HepG2 (cell line): Measurements from ENCODE around the gene SUPT6H.
A peak's percentile ranks its signal among the peaks of the same experiment; 100 is the strongest.

Source experiments
- MTF1 ChIP-seq: sonication (generic); formaldehyde crosslinking; IDR thresholded peaks from 2 replicates; pipeline ENCODE4 v1.5.0; 2020; ENCODE audit warnings: missing genetic modification reagents
- TF ChIP-seq, protein P1 (sequence below): sonication (generic); formaldehyde crosslinking; IDR thresholded peaks from 2 replicates; pipeline ENCODE4 v1.5.1; 2020; ENCODE audit warnings: mild to moderate bottlenecking, missing genetic modification reagents, moderate library complexity

DNA sequence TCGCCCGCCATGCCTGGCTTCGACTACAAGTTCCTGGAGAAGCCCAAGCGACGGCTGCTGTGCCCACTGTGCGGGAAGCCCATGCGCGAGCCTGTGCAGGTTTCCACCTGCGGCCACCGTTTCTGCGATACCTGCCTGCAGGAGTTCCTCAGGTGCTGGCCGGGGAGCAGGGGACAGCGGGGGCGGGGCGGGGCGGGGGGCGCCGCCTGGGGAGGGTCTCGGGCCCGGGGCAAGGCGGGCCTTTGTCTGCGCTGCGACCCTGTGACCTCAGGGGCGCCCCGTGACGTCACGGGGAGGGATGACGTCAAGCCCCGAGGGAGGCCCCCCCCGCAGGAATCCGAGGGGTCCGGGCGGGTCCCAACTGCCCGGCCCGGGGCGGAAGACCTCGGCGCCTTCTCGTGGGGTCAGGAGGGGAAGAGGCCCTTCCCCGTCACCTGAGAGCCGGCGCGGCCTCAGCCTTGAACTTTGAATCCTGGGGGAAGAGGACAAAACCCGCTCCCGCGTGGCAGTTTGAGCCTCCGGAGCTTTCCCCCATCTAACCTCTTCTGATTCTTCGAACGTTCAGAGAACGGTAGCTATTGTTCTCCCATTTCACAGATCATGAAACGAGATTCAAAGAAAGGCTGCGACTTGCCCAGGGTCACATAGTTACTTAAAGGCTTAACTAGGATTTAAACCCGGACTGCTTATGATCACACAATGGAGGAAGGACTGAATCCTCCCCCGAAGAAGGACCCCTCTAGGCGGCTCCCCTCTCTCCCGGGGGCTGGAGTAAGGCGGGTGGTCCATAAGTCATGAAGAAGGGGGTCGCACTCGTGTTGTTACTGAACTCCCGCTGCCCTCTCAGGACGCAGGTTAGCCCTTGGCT, 82.3 kb downstream of the SUPT6H start:
- peak; percentile 20; the same call in 1 of the 2 replicates for TF ChIP-seq MTF1 (CRISPR knock-in tag)
- TF ChIP-seq, protein P1, sequence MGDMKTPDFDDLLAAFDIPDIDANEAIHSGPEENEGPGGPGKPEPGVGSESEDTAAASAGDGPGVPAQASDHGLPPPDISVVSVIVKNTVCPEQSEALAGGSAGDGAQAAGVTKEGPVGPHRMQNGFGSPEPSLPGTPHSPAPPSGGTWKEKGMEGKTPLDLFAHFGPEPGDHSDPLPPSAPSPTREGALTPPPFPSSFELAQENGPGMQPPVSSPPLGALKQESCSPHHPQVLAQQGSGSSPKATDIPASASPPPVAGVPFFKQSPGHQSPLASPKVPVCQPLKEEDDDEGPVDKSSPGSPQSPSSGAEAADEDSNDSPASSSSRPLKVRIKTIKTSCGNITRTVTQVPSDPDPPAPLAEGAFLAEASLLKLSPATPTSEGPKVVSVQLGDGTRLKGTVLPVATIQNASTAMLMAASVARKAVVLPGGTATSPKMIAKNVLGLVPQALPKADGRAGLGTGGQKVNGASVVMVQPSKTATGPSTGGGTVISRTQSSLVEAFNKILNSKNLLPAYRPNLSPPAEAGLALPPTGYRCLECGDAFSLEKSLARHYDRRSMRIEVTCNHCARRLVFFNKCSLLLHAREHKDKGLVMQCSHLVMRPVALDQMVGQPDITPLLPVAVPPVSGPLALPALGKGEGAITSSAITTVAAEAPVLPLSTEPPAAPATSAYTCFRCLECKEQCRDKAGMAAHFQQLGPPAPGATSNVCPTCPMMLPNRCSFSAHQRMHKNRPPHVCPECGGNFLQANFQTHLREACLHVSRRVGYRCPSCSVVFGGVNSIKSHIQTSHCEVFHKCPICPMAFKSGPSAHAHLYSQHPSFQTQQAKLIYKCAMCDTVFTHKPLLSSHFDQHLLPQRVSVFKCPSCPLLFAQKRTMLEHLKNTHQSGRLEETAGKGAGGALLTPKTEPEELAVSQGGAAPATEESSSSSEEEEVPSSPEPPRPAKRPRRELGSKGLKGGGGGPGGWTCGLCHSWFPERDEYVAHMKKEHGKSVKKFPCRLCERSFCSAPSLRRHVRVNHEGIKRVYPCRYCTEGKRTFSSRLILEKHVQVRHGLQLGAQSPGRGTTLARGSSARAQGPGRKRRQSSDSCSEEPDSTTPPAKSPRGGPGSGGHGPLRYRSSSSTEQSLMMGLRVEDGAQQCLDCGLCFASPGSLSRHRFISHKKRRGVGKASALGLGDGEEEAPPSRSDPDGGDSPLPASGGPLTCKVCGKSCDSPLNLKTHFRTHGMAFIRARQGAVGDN (CRISPR knock-in tag): peak; percentile 3; the same call in 1 of the 2 replicates
